ENCODE results near the gene MBIP.

DNA sequence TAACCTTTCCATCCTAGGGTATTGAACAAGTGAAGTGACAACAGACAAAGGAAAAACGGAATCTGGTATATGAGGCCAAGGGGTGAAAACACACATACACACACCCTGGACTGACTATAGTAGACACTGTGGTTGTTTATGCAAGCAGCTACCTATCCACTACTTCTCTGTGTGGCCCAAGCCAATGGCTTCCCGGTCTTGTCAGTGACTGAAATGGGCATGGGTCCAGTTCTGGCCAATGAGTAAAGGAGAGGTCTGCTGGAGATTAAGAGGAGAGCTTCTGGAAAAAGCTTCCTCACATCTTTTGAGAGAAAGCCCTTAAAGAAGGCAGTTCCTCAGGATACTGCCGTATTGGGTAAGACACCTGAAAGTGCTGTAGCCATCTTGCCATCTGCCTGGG lies 19.3 kb downstream of the MBIP start:
- no peak for TF ChIP-seq EZH2phosphoT487 (IDR thresholded peaks at IDR 0.05; ENCODE audit: low read length)
- TF ChIP-seq, protein P1, sequence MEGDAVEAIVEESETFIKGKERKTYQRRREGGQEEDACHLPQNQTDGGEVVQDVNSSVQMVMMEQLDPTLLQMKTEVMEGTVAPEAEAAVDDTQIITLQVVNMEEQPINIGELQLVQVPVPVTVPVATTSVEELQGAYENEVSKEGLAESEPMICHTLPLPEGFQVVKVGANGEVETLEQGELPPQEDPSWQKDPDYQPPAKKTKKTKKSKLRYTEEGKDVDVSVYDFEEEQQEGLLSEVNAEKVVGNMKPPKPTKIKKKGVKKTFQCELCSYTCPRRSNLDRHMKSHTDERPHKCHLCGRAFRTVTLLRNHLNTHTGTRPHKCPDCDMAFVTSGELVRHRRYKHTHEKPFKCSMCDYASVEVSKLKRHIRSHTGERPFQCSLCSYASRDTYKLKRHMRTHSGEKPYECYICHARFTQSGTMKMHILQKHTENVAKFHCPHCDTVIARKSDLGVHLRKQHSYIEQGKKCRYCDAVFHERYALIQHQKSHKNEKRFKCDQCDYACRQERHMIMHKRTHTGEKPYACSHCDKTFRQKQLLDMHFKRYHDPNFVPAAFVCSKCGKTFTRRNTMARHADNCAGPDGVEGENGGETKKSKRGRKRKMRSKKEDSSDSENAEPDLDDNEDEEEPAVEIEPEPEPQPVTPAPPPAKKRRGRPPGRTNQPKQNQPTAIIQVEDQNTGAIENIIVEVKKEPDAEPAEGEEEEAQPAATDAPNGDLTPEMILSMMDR (IDR thresholded peaks at IDR 0.05; ENCODE audit: low read length): no peak
